ENCODE measurements around the gene RAP1GAP. TPM values are rescaled to one million over a fixed set of nuclear protein-coding genes. Genes with fewer than 3 reads are reported as not detected.

RAP1GAP gene
- total RNA-seq, 2 experiments from 2014 or later: not detected

DNA sequence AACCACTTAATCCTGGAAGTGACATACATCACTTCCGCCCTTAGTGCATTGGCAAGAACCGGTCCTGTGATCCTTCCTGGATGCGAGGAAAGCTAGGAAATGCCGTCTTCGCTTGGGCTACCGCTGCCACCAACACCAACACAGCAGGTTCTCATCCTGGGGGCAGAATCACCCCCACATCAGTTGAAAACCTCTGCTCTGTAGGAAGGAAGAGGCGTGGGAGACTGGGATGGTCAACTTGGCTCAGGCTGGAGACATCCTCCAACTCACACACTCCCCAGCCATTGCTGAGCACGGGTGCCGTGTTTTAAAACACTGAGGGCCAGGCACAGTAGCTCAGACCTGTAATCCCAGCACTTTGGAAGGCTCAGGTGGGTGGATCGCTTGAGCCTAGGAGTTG lies 85.1 kb downstream of the RAP1GAP start:
- Histone ChIP-seq H3K79me2 (ENCODE audit: insufficient read depth, low read depth, low read length) (no peaks in the 10 kb centered on the region), H3K9me2 (ENCODE audit: insufficient read depth, low read length) (no peaks in the 10 kb centered on the region), H3K4me1 (ENCODE audit: insufficient read depth, low read length, poor library complexity, severe bottlenecking) (no peaks in the 10 kb centered on the region), H3K4me3 (ENCODE audit: low read depth, low read length, poor library complexity, severe bottlenecking) (no peak overlapping the region), H3K4me2 (ENCODE audit: low read length) (no peak overlapping the region), H4K20me1 (ENCODE audit: insufficient read depth, low read length) (no peaks in the 10 kb centered on the region), H3K36me3 (ENCODE audit: insufficient read depth, low read length) (no peaks in the 10 kb centered on the region), H3K27ac (ENCODE audit: low read depth, low read length, poor library complexity, severe bottlenecking) (no peak overlapping the region), H3K9me3 (ENCODE audit: low read length) (no peaks in the 10 kb centered on the region), H2AFZ (ENCODE audit: low read length) (no peak overlapping the region)
- POLR2A ChIA-PET: no interaction called here
- no peak for DNase-seq (ENCODE audit: low spot score)
- no TSS peak for BruUV-seq (replicated peaks)
- intact Hi-C loops (cut with micrococcal nuclease; ENCODE audit: unreplicated experiment): no loop called here
- TF ChIP-seq EZH2phosphoT487 (IDR thresholded peaks at IDR 0.05; ENCODE audit: borderline replicate concordance, low read depth, low read length) (no peak), CTCF (conservative IDR thresholded peaks at IDR 0.05; ENCODE audit: low read length) (no peak)
- CTCF ChIA-PET (ENCODE audit: unreplicated experiment): no interaction called here

DNA sequence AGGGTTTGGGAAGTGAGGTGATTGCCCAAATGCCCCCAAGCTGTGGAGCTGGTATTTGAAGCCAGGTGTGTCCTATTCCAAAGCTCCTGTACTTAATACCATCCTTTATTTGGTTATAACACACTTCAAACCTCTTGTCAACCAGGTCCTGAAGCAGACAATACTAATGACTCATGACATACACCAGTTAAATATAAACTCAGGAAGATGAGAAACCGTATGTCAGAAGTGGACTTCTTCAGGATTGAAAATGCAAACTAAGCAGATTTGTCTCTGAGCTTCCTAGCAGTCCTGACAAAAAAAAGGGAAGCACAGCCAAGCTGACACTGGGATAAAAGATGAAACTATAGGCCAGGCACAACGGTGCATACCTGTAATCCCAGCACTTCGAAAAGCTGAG lies 89.4 kb downstream of the RAP1GAP start:
- BruUV-seq (replicated peaks): no TSS peak
- H3K27ac ChIP-seq (ENCODE audit: low read depth, low read length, poor library complexity, severe bottlenecking): no peak overlapping the region
- H3K9me3 ChIP-seq (ENCODE audit: low read length): no peaks in the 10 kb centered on the region
- no peaks in the 10 kb centered on the region for H4K20me1 ChIP-seq (ENCODE audit: insufficient read depth, low read length)
- POLR2A ChIA-PET: no interaction called here
- H3K4me3 ChIP-seq (ENCODE audit: low read depth, low read length, poor library complexity, severe bottlenecking): no peak overlapping the region
- no peaks in the 10 kb centered on the region for H3K79me2 ChIP-seq (ENCODE audit: insufficient read depth, low read depth, low read length)
- H3K4me1 ChIP-seq (ENCODE audit: insufficient read depth, low read length, poor library complexity, severe bottlenecking): no peaks in the 10 kb centered on the region
- no peak for TF ChIP-seq CTCF (conservative IDR thresholded peaks at IDR 0.05; ENCODE audit: low read length)
- no peak for TF ChIP-seq EZH2phosphoT487 (IDR thresholded peaks at IDR 0.05; ENCODE audit: borderline replicate concordance, low read depth, low read length)
- DNase-seq (ENCODE audit: low spot score): no peak
- intact Hi-C loops (cut with micrococcal nuclease; ENCODE audit: unreplicated experiment): loop anchor here (10.0 kb wide), 3 partner anchors 75 to 345 kb away; partner anchors contain the start of gene ALPL
- H2AFZ ChIP-seq (ENCODE audit: low read length): no peak overlapping the region
- H3K9me2 ChIP-seq (ENCODE audit: insufficient read depth, low read length): no peaks in the 10 kb centered on the region
- H3K4me2 ChIP-seq (ENCODE audit: low read length): no peak overlapping the region
- CTCF ChIA-PET (ENCODE audit: unreplicated experiment): no interaction called here
- H3K36me3 ChIP-seq (ENCODE audit: insufficient read depth, low read length): no peaks in the 10 kb centered on the region

DNA sequence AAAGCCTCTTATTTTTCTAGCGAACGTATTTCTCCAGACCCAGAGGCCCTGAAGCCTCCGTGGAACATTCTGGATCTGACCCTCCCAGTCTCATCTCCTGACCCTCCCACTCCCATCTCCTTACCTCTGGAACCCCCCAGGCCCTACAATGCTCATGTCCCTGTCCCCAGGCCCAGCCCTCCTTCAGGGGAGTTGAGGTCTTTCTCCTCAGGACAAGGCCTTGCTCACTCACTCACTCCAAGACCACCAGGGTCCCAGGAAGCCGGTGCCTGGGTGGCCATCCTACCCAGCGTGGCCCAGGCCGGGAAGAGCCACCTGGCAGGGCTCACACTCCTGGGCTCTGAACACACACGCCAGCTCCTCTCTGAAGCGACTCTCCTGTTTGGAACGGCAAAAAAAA lies 91.2 kb downstream of the RAP1GAP start:
- no peak for DNase-seq (ENCODE audit: low spot score)
- no peak overlapping the region for H2AFZ ChIP-seq (ENCODE audit: low read length)
- no peaks in the 10 kb centered on the region for H3K4me1 ChIP-seq (ENCODE audit: insufficient read depth, low read length, poor library complexity, severe bottlenecking)
- H3K79me2 ChIP-seq (ENCODE audit: insufficient read depth, low read depth, low read length): no peaks in the 10 kb centered on the region
- no peak overlapping the region for H3K27ac ChIP-seq (ENCODE audit: low read depth, low read length, poor library complexity, severe bottlenecking)
- intact Hi-C loops (cut with micrococcal nuclease; ENCODE audit: unreplicated experiment): loop anchor here (10.0 kb wide), 3 partner anchors 73 to 343 kb away; partner anchors contain the start of gene ALPL
- no peaks in the 10 kb centered on the region for H3K9me2 ChIP-seq (ENCODE audit: insufficient read depth, low read length)
- no peak overlapping the region for H3K4me3 ChIP-seq (ENCODE audit: low read depth, low read length, poor library complexity, severe bottlenecking)
- H4K20me1 ChIP-seq (ENCODE audit: insufficient read depth, low read length): no peaks in the 10 kb centered on the region
- ChIA-PET POLR2A (no interaction called here), CTCF (ENCODE audit: unreplicated experiment) (no interaction called here)
- no peak overlapping the region for H3K4me2 ChIP-seq (ENCODE audit: low read length)
- BruUV-seq (replicated peaks): no TSS peak
- TF ChIP-seq EZH2phosphoT487 (IDR thresholded peaks at IDR 0.05; ENCODE audit: borderline replicate concordance, low read depth, low read length) (no peak), CTCF (conservative IDR thresholded peaks at IDR 0.05; ENCODE audit: low read length) (no peak)
- no peaks in the 10 kb centered on the region for H3K36me3 ChIP-seq (ENCODE audit: insufficient read depth, low read length)
- H3K9me3 ChIP-seq (ENCODE audit: low read length): no peaks in the 10 kb centered on the region
